MM.1S (cell line): ENCODE data around the gene ACBD6.

Experiments
- DNase-seq: peaks from one replicate; pipeline ENCODE4 v3.0.0-alpha.2; 2015
- H2AFZ ChIP-seq: fragments of 300-600 bp; sonication (generic); 2 replicates; pipeline ENCODE4 v1.6.0; 2016; ENCODE audit warnings: antibody characterized with exemption, low read length
- H3F3A ChIP-seq: fragments of 300-600 bp; sonication (generic); 2 replicates; pipeline ENCODE4 v1.6.1; 2016; ENCODE audit warnings: mild to moderate bottlenecking, antibody characterized with exemption, low read length, moderate library complexity, mixed read lengths; ENCODE audit not compliant: insufficient read depth
- H3K27ac ChIP-seq: fragments of 300-600 bp; sonication (generic); 2 replicates; pipeline ENCODE4 v1.5.1; 2016; ENCODE audit warnings: mild to moderate bottlenecking, low read length
- H3K27me3 ChIP-seq: fragments of 300-600 bp; sonication (generic); replicated peaks from 2 replicates; pipeline ENCODE4 v1.6.0; 2016; ENCODE audit warnings: low read length; ENCODE audit not compliant: insufficient read depth
- H3K36me3 ChIP-seq: fragments of 300-600 bp; sonication (generic); replicated peaks from 2 replicates; pipeline ENCODE4 v1.6.1; 2016; ENCODE audit warnings: mild to moderate bottlenecking, low read length, mixed read lengths; ENCODE audit not compliant: insufficient read depth
- H3K4me1 ChIP-seq: fragments of 300-600 bp; sonication (generic); 2 replicates; pipeline ENCODE4 v1.6.1; 2016; ENCODE audit warnings: low read length, mixed read lengths
- H3K4me2 ChIP-seq: fragments of 300-600 bp; sonication (generic); 2 replicates; pipeline ENCODE4 v1.6.0; 2016; ENCODE audit warnings: low read depth, low read length
- H3K4me3 ChIP-seq: fragments of 300-600 bp; sonication (generic); 2 replicates; pipeline ENCODE4 v1.5.1; 2016; ENCODE audit warnings: low read length, mixed read lengths
- H3K79me2 ChIP-seq: fragments of 300-600 bp; sonication (generic); 2 replicates; pipeline ENCODE4 v1.6.1; 2016; ENCODE audit warnings: mixed run types, low read length, mixed read lengths
- H3K9ac ChIP-seq: fragments of 300-600 bp; sonication (generic); 2 replicates; pipeline ENCODE4 v1.6.1; 2016; ENCODE audit warnings: low read length, mixed read lengths
- H3K9me2 ChIP-seq: fragments of 300-600 bp; sonication (generic); replicated peaks from 2 replicates; pipeline ENCODE4 v1.6.1; 2016; ENCODE audit warnings: mild to moderate bottlenecking, low read length, mixed read lengths; ENCODE audit not compliant: insufficient read depth
- H3K9me3 ChIP-seq: fragments of 300-600 bp; sonication (generic); replicated peaks from 2 replicates; pipeline ENCODE4 v1.6.1; 2016; ENCODE audit warnings: mild to moderate bottlenecking, low read length, mixed read lengths; ENCODE audit not compliant: insufficient read depth
- H4K20me1 ChIP-seq: fragments of 300-600 bp; sonication (generic); 2 replicates; pipeline ENCODE4 v1.6.1; 2016; ENCODE audit warnings: mild to moderate bottlenecking, low read length, moderate library complexity, mixed read lengths; ENCODE audit not compliant: insufficient read depth
- CTCF ChIP-seq: fragments of 300-600 bp; sonication (generic); IDR thresholded peaks from 2 replicates; pipeline ENCODE4 v1.5.1; 2016; ENCODE audit warnings: antibody characterized with exemption, low read length, mixed read lengths
- EZH2 ChIP-seq: fragments of 300-600 bp; sonication (generic); optimal IDR thresholded peaks from 2 replicates; pipeline ENCODE3; 2017; ENCODE audit warnings: low read depth, mild to moderate bottlenecking, antibody characterized with exemption, low read length, mixed read lengths
- EZH2phosphoT487 ChIP-seq: fragments of 300-600 bp; sonication (generic); IDR thresholded peaks from 2 replicates; pipeline ENCODE4 v1.6.1; 2018; ENCODE audit warnings: antibody characterized with exemption, low read length

Gene ACBD6

GRCh38 chr1:180428782-180429695 lies 73.3 kb downstream of the ACBD6 start:
- Histone ChIP-seq H3K79me2 (peaks cover 38% of the 10 kb centered on the region), H2AFZ (no peak overlapping the region), H3K4me1 (peaks cover 4% of the 10 kb centered on the region; the same call in 1 of the 2 replicates), H3K27ac (no peak overlapping the region), H4K20me1 (no peaks in the 10 kb centered on the region), H3K4me3 (no peak overlapping the region), H3K9me2 (no peaks in the 10 kb centered on the region), H3F3A (no peaks in the 10 kb centered on the region), H3K9ac (no peak overlapping the region), H3K27me3 (no peaks in the 10 kb centered on the region), H3K9me3 (no peaks in the 10 kb centered on the region), H3K36me3 (no peaks in the 10 kb centered on the region), H3K4me2 (no peak overlapping the region)
- no peak for TF ChIP-seq EZH2
- 0 out of 2 replicates have a peak, but pooled peaks have one; percentile 5 for TF ChIP-seq CTCF
- no peak for TF ChIP-seq EZH2phosphoT487
- DNase-seq, result no peak

- no peak overlapping the region for H3K9ac ChIP-seq
- peaks cover 7% of the 10 kb centered on the region; the same call in 1 of the 2 replicates for H3K79me2 ChIP-seq
- peaks cover 4% of the 10 kb centered on the region; the same call in 1 of the 2 replicates for H3K4me1 ChIP-seq
- H3K9me3 ChIP-seq, result no peaks in the 10 kb centered on the region
- H3K36me3 ChIP-seq, result no peaks in the 10 kb centered on the region
- no peak for TF ChIP-seq EZH2phosphoT487
- no peak for TF ChIP-seq CTCF
- no peak for TF ChIP-seq EZH2
- no peak overlapping the region for H3K4me3 ChIP-seq
- no peaks in the 10 kb centered on the region for H3F3A ChIP-seq
- no peak overlapping the region for H3K27ac ChIP-seq
- H4K20me1 ChIP-seq, result no peaks in the 10 kb centered on the region
- no peak overlapping the region for H2AFZ ChIP-seq
- no peaks in the 10 kb centered on the region for H3K9me2 ChIP-seq
- H3K4me2 ChIP-seq, result no peak overlapping the region
- DNase-seq, result no peak
- H3K27me3 ChIP-seq, result no peaks in the 10 kb centered on the region
Measured at GRCh38 chr1:180425952-180426351, 76.4 kb downstream of the ACBD6 start.

- Histone ChIP-seq H2AFZ (no peak overlapping the region), H3K9ac (no peak overlapping the region), H3K36me3 (no peaks in the 10 kb centered on the region), H3K27ac (no peak overlapping the region), H3K9me2 (no peaks in the 10 kb centered on the region), H3K79me2 (peaks cover 5% of the 10 kb centered on the region; the same call in 1 of the 2 replicates), H3K9me3 (no peaks in the 10 kb centered on the region), H3K4me1 (peaks cover 4% of the 10 kb centered on the region; the same call in 1 of the 2 replicates), H3K4me3 (no peak overlapping the region), H3F3A (no peaks in the 10 kb centered on the region), H3K27me3 (no peaks in the 10 kb centered on the region), H4K20me1 (no peaks in the 10 kb centered on the region), H3K4me2 (no peak overlapping the region)
- no peak for DNase-seq
- no peak for TF ChIP-seq EZH2phosphoT487
Measured at GRCh38 chr1:180424848-180425457, 77.4 kb downstream of the ACBD6 start.
